HCT116 (cell line): ENCODE measurements around the gene PRRX1. TPM values are rescaled to one million over a fixed set of nuclear protein-coding genes. Genes with fewer than 3 reads are reported as not detected.

Experiments
- ATAC-seq: fragments of 200-7000 bp; cut with Tn5 transposase; 2 replicates; pipeline ENCODE4 v1.9.1; 2020; ENCODE audit warnings: mild to moderate bottlenecking, moderate library complexity
- BruUV-seq: library from RNA; stranded (reverse); fragments of 400-500 nt; replicated peaks from 2 replicates; lab custom pipeline; 2021; lab: Mats Ljungman, UMichigan
- CTCF ChIA-PET: fragments of 300-600 bp; sonication (Branson Sonifier 250); formaldehyde crosslinking; loops from one replicate; lab custom pipeline; 2021; ENCODE audit warnings: antibody characterized with exemption; lab: Charles Lee
- POLR2A ChIA-PET: fragments of 300-600, 350-600 bp; sonication (Branson Sonifier 250); formaldehyde crosslinking; loops from one replicate; lab custom pipeline; 2021; ENCODE audit warnings: antibody characterized with exemption; lab: Charles Lee
- RAD21 ChIA-PET, 2 experiments: fragments of 300-600 bp; sonication (Branson Sonifier 250); formaldehyde crosslinking; loops; one replicate each; lab custom pipeline; 2023; ENCODE audit warnings: low total read pairs in 2 of 2; ENCODE audit not compliant: uncharacterized antibody in 2 of 2, unreplicated experiment in 2 of 2, low non-redundant PET in 1 of 2; lab: Charles Lee
- DNase-seq: peaks from one replicate; pipeline ENCODE4 v3.0.0-alpha.2; 2010; ENCODE audit warnings: low read depth, low spot score
- H2AFZ ChIP-seq: fragments of 200-600 bp; shearing (Covaris generic), sonication (generic); 2 replicates; pipeline ENCODE4 v1.6.1; 2017; ENCODE audit warnings: low read depth, mixed run types, mixed read lengths, antibody characterized with exemption, low read length; ENCODE audit not compliant: poor library complexity, severe bottlenecking
- H3K27ac ChIP-seq: 2 replicates; pipeline ENCODE4 v1.5.1; 2012; ENCODE audit warnings: low read depth, low read length
- H3K27me3 ChIP-seq: fragments of 200-600 bp; sonication (generic); 2 replicates; pipeline ENCODE4 v1.6.1; 2016; ENCODE audit warnings: mixed run types, low read length, mixed read lengths; ENCODE audit not compliant: insufficient read depth
- H3K36me3 ChIP-seq, 2 experiments: fragments of 200-500 bp in 1 of 2; fragments of 200-600 bp in 1 of 2; sonication (Bioruptor generic) in 1 of 2; sonication (generic) in 1 of 2; 2 replicates each; pipeline versions ENCODE4 v1.5.1 to v1.6.1; 2014 to 2016; ENCODE audit warnings: low read length in 2 of 2, inconsistent platforms in 1 of 2, mixed read lengths in 1 of 2, mixed run types in 1 of 2; ENCODE audit not compliant: insufficient read depth in 2 of 2, control insufficient read depth in 1 of 2
- H3K4me1 ChIP-seq, 2 experiments: fragments of 200-600 bp in 1 of 2; sonication (generic) in 1 of 2; 2 replicates each; pipeline versions ENCODE4 v1.5.1 to v1.6.1; 2012 to 2017; ENCODE audit warnings: low read length in 2 of 2, inconsistent platforms in 1 of 2, mild to moderate bottlenecking in 1 of 2, mixed read lengths in 1 of 2, mixed run types in 1 of 2, moderate library complexity in 1 of 2; ENCODE audit not compliant: insufficient read depth in 2 of 2, control insufficient read depth in 1 of 2
- H3K4me2 ChIP-seq: fragments of 200-600 bp; sonication (generic); 2 replicates; pipeline ENCODE4 v1.6.1; 2017; ENCODE audit warnings: mixed run types, low read length, mixed read lengths
- H3K4me3 ChIP-seq, 2 experiments: fragments of 200-600 bp in 1 of 2; sonication (generic) in 1 of 2; replicated peaks in 1 of 2; 2 replicates each; pipeline ENCODE4 v1.5.1; 2011 to 2016; ENCODE audit warnings: low read length in 2 of 2, control low read depth in 1 of 2, low read depth in 1 of 2, mild to moderate bottlenecking in 1 of 2, mixed read lengths in 1 of 2, mixed run types in 1 of 2
- H3K79me2 ChIP-seq: fragments of 200-600 bp; sonication (generic); 2 replicates; pipeline ENCODE4 v1.6.1; 2017; ENCODE audit warnings: mild to moderate bottlenecking, mixed run types, low read length, moderate library complexity, mixed read lengths; ENCODE audit not compliant: insufficient read depth
- H3K9ac ChIP-seq: fragments of 200-600 bp; sonication (generic); 2 replicates; pipeline ENCODE4 v1.6.1; 2016; ENCODE audit warnings: low read length, mixed read lengths
- H3K9me2 ChIP-seq: fragments of 200-600 bp; sonication (generic), shearing (Covaris generic); 2 replicates; pipeline ENCODE4 v1.6.1; 2017; ENCODE audit warnings: mixed run types, mild to moderate bottlenecking, moderate library complexity; ENCODE audit not compliant: insufficient read depth
- H3K9me3 ChIP-seq, 2 experiments: fragments of 200-500 bp in 1 of 2; fragments of 200-600 bp in 1 of 2; sonication (Bioruptor generic) in 1 of 2; sonication (generic) in 1 of 2; 2 replicates each; pipeline ENCODE4 v1.6.1; 2014 to 2017; ENCODE audit warnings: low read length in 2 of 2, mixed read lengths in 2 of 2, inconsistent platforms in 1 of 2, low read depth in 1 of 2, mild to moderate bottlenecking in 1 of 2, mixed run types in 1 of 2, moderate library complexity in 1 of 2; ENCODE audit not compliant: control insufficient read depth in 1 of 2, insufficient read depth in 1 of 2
- H4K20me1 ChIP-seq: fragments of 200-600 bp; sonication (generic), shearing (Covaris generic); 2 replicates; pipeline ENCODE4 v1.6.1; 2017; ENCODE audit warnings: mixed run types, mild to moderate bottlenecking, moderate library complexity; ENCODE audit not compliant: insufficient read depth
- CBX3 ChIP-seq: IDR thresholded peaks from 2 replicates; pipeline ENCODE4 v1.6.1; 2012; ENCODE audit warnings: low read depth
- CEBPB ChIP-seq: IDR thresholded peaks from 2 replicates; pipeline ENCODE4 v1.6.1; 2012; ENCODE audit warnings: low read depth
- ELF1 ChIP-seq: IDR thresholded peaks from 2 replicates; pipeline ENCODE4 v1.6.1; 2012; ENCODE audit warnings: low read depth, borderline replicate concordance
- EZH2phosphoT487 ChIP-seq: fragments of 200-600 bp; IDR thresholded peaks from 2 replicates; pipeline ENCODE4 v1.6.1; 2018; ENCODE audit warnings: antibody characterized with exemption, borderline replicate concordance
- POLR2A ChIP-seq: IDR thresholded peaks from 2 replicates; pipeline ENCODE4 v1.7.0; 2011; ENCODE audit warnings: borderline replicate concordance; ENCODE audit not compliant: insufficient read depth, insufficient read length; ENCODE audit errors: extremely low read depth
- RAD21 ChIP-seq: IDR thresholded peaks from 2 replicates; pipeline ENCODE4 v1.6.1; 2012; ENCODE audit warnings: low read depth, mild to moderate bottlenecking
- REST ChIP-seq: IDR thresholded peaks from 2 replicates; pipeline ENCODE4 v1.6.1; 2012; ENCODE audit warnings: low read depth
- SIN3A ChIP-seq: IDR thresholded peaks from 2 replicates; pipeline ENCODE4 v1.6.1; 2012; ENCODE audit warnings: low read depth
- SP1 ChIP-seq: IDR thresholded peaks from 2 replicates; pipeline ENCODE4 v1.6.1; 2012; ENCODE audit warnings: low read depth
- TCF7L2 ChIP-seq: IDR thresholded peaks from 2 replicates; pipeline ENCODE4 v1.7.0; 2011; ENCODE audit warnings: borderline replicate concordance, inconsistent platforms; ENCODE audit not compliant: insufficient read depth, insufficient read length; ENCODE audit errors: extremely low read depth
- YY1 ChIP-seq: IDR thresholded peaks from 2 replicates; pipeline ENCODE4 v1.6.1; 2011; ENCODE audit warnings: low read length, low read depth, moderate library complexity, mild to moderate bottlenecking; ENCODE audit not compliant: insufficient replicate concordance; ENCODE audit errors: extremely low read depth
- intact Hi-C: fragments of 100-400 bp; cut with micrococcal nuclease; formaldehyde crosslinking; loops from 2 replicates; pipeline ENCODE4 v1.10.0; 2022
- total RNA-seq: library from RNA; stranded (reverse); gene quantifications from one replicate; pipeline ENCODE4 v1.2.1, GENCODE V29; 2021; ENCODE audit not compliant: unreplicated experiment
- TF ChIP-seq, protein P1 (sequence below): IDR thresholded peaks from 2 replicates; pipeline ENCODE4 v1.6.1; 2012
- TF ChIP-seq, protein P2 (sequence below), 3 experiments: fragments of 200-600 bp in 1 of 3; sonication (generic) in 1 of 3; IDR thresholded peaks in 2 of 3; conservative IDR thresholded peaks in 1 of 3; 2 replicates each; pipeline ENCODE4 v1.5.1; 2012 to 2017; ENCODE audit warnings: low read depth in 2 of 3, low read length in 2 of 3, antibody characterized with exemption in 1 of 3, borderline replicate concordance in 1 of 3, control low read depth in 1 of 3, mild to moderate bottlenecking in 1 of 3, mixed read lengths in 1 of 3, mixed run types in 1 of 3, moderate library complexity in 1 of 3; ENCODE audit not compliant: insufficient read depth in 1 of 3

PRRX1 gene
- total RNA-seq, 1 experiment from 2014 or later: 0.37 TPM

DNA sequence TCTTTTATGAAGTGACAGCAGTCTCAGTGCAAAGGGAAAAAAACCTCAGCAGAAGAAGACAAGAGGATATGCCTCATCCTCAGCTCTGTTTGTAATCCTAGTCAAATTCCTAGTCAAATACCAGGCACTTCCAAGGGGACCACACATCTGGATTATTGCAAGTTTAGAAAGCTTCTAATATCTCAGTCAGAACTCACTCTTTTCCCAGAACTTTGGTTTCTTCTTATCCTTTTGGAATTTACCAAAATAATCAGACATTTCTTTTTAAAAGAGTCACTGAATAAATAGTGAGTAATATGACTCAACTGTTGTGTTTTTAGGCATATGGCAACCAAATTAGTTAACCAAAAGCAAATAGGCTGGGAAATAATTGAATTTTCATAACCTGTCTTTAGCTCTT lies 47.8 kb downstream of the PRRX1 start:
- Histone ChIP-seq H3K27me3 (no peaks in the 10 kb centered on the region), H3K27ac (no peak overlapping the region), H3K4me1 (peaks cover 0 to 22% of the 10 kb centered on the region in 2 experiments; a peak in 2 of 4 replicates), H3K9ac (no peak overlapping the region), H3K4me3 (no peak overlapping the region), H2AFZ (no peak overlapping the region), H3K79me2 (no peaks in the 10 kb centered on the region), H3K36me3 (no peaks in the 10 kb centered on the region), H3K9me3 (no peaks in the 10 kb centered on the region), H3K9me2 (no peaks in the 10 kb centered on the region), H3K4me2 (no peak overlapping the region), H4K20me1 (no peaks in the 10 kb centered on the region)
- CTCF ChIA-PET: no interaction called here
- no peak for ATAC-seq
- TF ChIP-seq ELF1 (no peak), CEBPB (no peak), TCF7L2 (no peak), CBX3 (no peak), SIN3A (no peak), SP1 (no peak), RAD21 (no peak)
- TF ChIP-seq, protein P1, sequence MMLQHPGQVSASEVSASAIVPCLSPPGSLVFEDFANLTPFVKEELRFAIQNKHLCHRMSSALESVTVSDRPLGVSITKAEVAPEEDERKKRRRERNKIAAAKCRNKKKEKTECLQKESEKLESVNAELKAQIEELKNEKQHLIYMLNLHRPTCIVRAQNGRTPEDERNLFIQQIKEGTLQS: no peak
- RAD21 ChIA-PET: no interaction called here
- POLR2A ChIA-PET: no interaction called here
- intact Hi-C loops: no loop called here
- no TSS peak for BruUV-seq
- DNase-seq: no peak

- intact Hi-C loops: no loop called here
- POLR2A ChIA-PET: no interaction called here
- Histone ChIP-seq H2AFZ (no peak overlapping the region), H3K27ac (no peak overlapping the region), H3K9me2 (no peaks in the 10 kb centered on the region), H3K9ac (no peak overlapping the region), H3K9me3 (no peaks in the 10 kb centered on the region), H3K27me3 (no peaks in the 10 kb centered on the region), H3K4me1 (peaks cover 0 to under 1% of the 10 kb centered on the region in 2 experiments; a peak in 1 of 4 replicates), H4K20me1 (no peaks in the 10 kb centered on the region), H3K36me3 (no peaks in the 10 kb centered on the region), H3K79me2 (no peaks in the 10 kb centered on the region), H3K4me2 (no peak overlapping the region), H3K4me3 (no peak overlapping the region)
- DNase-seq (no peak), ATAC-seq (no peak)
- CTCF ChIA-PET: interaction anchor here (1.5 kb wide), 1 partner anchor 25 kb away, joined by 5 read pairs; no protein-coding TSS in a partner anchor
- RAD21 ChIA-PET: no interaction called here
- no TSS peak for BruUV-seq
- TF ChIP-seq SIN3A (no peak), EZH2phosphoT487 (no peak), REST (no peak), POLR2A (no peak), CBX3 (no peak), YY1 (no peak)
- TF ChIP-seq, protein P2, sequence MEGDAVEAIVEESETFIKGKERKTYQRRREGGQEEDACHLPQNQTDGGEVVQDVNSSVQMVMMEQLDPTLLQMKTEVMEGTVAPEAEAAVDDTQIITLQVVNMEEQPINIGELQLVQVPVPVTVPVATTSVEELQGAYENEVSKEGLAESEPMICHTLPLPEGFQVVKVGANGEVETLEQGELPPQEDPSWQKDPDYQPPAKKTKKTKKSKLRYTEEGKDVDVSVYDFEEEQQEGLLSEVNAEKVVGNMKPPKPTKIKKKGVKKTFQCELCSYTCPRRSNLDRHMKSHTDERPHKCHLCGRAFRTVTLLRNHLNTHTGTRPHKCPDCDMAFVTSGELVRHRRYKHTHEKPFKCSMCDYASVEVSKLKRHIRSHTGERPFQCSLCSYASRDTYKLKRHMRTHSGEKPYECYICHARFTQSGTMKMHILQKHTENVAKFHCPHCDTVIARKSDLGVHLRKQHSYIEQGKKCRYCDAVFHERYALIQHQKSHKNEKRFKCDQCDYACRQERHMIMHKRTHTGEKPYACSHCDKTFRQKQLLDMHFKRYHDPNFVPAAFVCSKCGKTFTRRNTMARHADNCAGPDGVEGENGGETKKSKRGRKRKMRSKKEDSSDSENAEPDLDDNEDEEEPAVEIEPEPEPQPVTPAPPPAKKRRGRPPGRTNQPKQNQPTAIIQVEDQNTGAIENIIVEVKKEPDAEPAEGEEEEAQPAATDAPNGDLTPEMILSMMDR (IDR thresholded peaks at IDR 0.05 in 2 of 3, conservative IDR thresholded peaks at IDR 0.05 in 1 of 3; ENCODE audit: borderline replicate concordance in 1 of 3, insufficient read depth in 1 of 3, low read depth in 2 of 3, low read length in 2 of 3): no peak
Measured at GRCh38 chr1:170714163-170714562, 50.2 kb downstream of the PRRX1 start.
